HEK293 (cell line): ENCODE data around the gene ALDH3A1.

Experiments
- CTCF ChIA-PET: fragments of 350-600 bp; formaldehyde crosslinking; extraction: SDS; loops from one replicate; lab custom pipeline; 2021; ENCODE audit warnings: antibody characterized with exemption; lab: Yijun Ruan, JAX
- POLR2A ChIA-PET: fragments of 300-600 bp; formaldehyde crosslinking; extraction: SDS; loops from one replicate; lab custom pipeline; 2020; ENCODE audit warnings: antibody characterized with exemption, inconsistent platforms; lab: Yijun Ruan, JAX
- H3K27ac ChIP-seq: fragments of 200-500 bp; sonication (Bioruptor generic); 2 replicates; pipeline ENCODE4 v1.5.1; 2014; ENCODE audit warnings: low read depth, low read length, control low read depth, inconsistent platforms; ENCODE audit errors: extremely low read depth
- H3K36me3 ChIP-seq, 2 experiments: fragments of 200-500 bp in 1 of 2; sonication (Bioruptor generic) in 1 of 2; 1 replicate in 1 of 2; 2 replicates in 1 of 2; pipeline ENCODE4 v1.5.1; 2014 to 2017; ENCODE audit warnings: inconsistent platforms in 2 of 2, low read length in 2 of 2; ENCODE audit not compliant: control insufficient read depth in 2 of 2, insufficient read depth in 1 of 2
- H3K4me1 ChIP-seq: fragments of 200-500 bp; sonication (Bioruptor generic); 2 replicates; pipeline ENCODE4 v1.5.1; 2014; ENCODE audit warnings: mild to moderate bottlenecking, low read length, inconsistent platforms; ENCODE audit not compliant: control insufficient read depth, insufficient read depth
- H3K4me3 ChIP-seq: 2 replicates; pipeline ENCODE4 v1.5.1; 2011; ENCODE audit warnings: low read depth, mild to moderate bottlenecking, control low read depth, low read length, moderate library complexity
- H3K9me3 ChIP-seq: fragments of 200-500 bp; sonication (Bioruptor generic); 2 replicates; pipeline ENCODE4 v1.5.1; 2014; ENCODE audit warnings: low read depth, low read length, inconsistent platforms; ENCODE audit not compliant: control insufficient read depth, insufficient read depth
- RBAK ChIP-seq: fragments of 450-650 bp; formaldehyde crosslinking; IDR thresholded peaks from 2 replicates; pipeline ENCODE4 v1.5.1; 2016; ENCODE audit warnings: missing biosample characterization, missing genetic modification characterization
- SCRT2 ChIP-seq: fragments of 450-650 bp; formaldehyde crosslinking; IDR thresholded peaks from 2 replicates; pipeline ENCODE4 v1.5.1; 2016; ENCODE audit warnings: missing biosample characterization, missing genetic modification characterization
- ZIC2 ChIP-seq: fragments of 450-650 bp; formaldehyde crosslinking; IDR thresholded peaks from 2 replicates; pipeline ENCODE4 v1.5.1; 2016; ENCODE audit warnings: missing biosample characterization, missing genetic modification characterization
- ZNF341 ChIP-seq: fragments of 450-650 bp; formaldehyde crosslinking; IDR thresholded peaks from 2 replicates; pipeline ENCODE4; 2016; ENCODE audit warnings: low read depth, missing biosample characterization, missing genetic modification characterization
- ZNF404 ChIP-seq: fragments of 450-650 bp; formaldehyde crosslinking; IDR thresholded peaks from 2 replicates; pipeline ENCODE4 v1.5.1; 2017; ENCODE audit warnings: missing biosample characterization, missing genetic modification characterization
- ZNF48 ChIP-seq: fragments of 450-650 bp; formaldehyde crosslinking; IDR thresholded peaks from 2 replicates; pipeline ENCODE4 v1.5.1; 2016; ENCODE audit warnings: missing biosample characterization, missing genetic modification characterization
- ZNF555 ChIP-seq: fragments of 450-650 bp; formaldehyde crosslinking; conservative IDR thresholded peaks from 2 replicates; pipeline ENCODE4 v1.5.1; 2017; ENCODE audit warnings: missing biosample characterization, mild to moderate bottlenecking, missing genetic modification characterization, inconsistent platforms
- ZNF600 ChIP-seq: fragments of 450-650 bp; formaldehyde crosslinking; IDR thresholded peaks from 2 replicates; pipeline ENCODE4 v1.5.1; 2016; ENCODE audit warnings: missing biosample characterization, missing genetic modification characterization
- ZSCAN16 ChIP-seq: fragments of 450-650 bp; formaldehyde crosslinking; IDR thresholded peaks from 2 replicates; pipeline ENCODE4 v1.5.1; 2016; ENCODE audit warnings: missing biosample characterization, missing genetic modification characterization
- TF ChIP-seq, protein P1 (sequence below): fragments of 450-650 bp; formaldehyde crosslinking; IDR thresholded peaks from 2 replicates; pipeline ENCODE4 v1.5.0; 2017; ENCODE audit warnings: missing biosample characterization, missing genetic modification characterization, borderline replicate concordance
- TF ChIP-seq, protein P2 (sequence below): fragments of 450-650 bp; formaldehyde crosslinking; IDR thresholded peaks from 2 replicates; pipeline ENCODE4 v1.5.1; 2016; ENCODE audit warnings: missing biosample characterization, missing genetic modification characterization, low read depth
- TF ChIP-seq, protein P3 (sequence below): fragments of 450-650 bp; formaldehyde crosslinking; IDR thresholded peaks from 2 replicates; pipeline ENCODE4 v1.5.1; 2016; ENCODE audit warnings: missing biosample characterization, missing genetic modification characterization
- TF ChIP-seq, protein P4 (sequence below): fragments of 450-650 bp; formaldehyde crosslinking; IDR thresholded peaks from 2 replicates; pipeline ENCODE4 v1.5.1; 2016; ENCODE audit warnings: missing biosample characterization, missing genetic modification characterization
- TF ChIP-seq, protein P5 (sequence below): fragments of 450-650 bp; formaldehyde crosslinking; IDR thresholded peaks from 2 replicates; pipeline ENCODE4 v1.5.1; 2016; ENCODE audit warnings: missing biosample characterization, missing genetic modification characterization

ALDH3A1 gene

DNA sequence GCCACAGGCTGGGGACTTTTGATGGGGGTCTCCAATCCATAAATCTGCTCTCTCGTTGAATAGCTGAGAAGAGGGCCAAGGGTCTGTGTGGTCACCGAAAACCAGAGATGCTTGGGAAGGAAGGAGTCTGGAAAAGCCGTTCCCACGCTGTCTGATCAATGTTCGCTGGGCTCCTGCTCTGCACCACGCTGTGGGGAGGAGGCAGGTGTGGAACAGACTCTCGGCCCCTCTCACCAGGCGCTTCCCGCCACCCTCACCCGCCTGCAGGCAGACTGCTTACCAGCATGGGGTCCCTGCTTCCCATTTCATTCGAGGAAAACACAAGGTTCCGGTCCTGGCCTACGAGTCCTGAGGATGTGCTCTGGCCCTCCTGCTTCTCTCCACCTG is 702 bp upstream of the ALDH3A1 start (continued):
- TF ChIP-seq ZNF48 (tag by site-specific recombination): no peak
- TF ChIP-seq, protein P1, sequence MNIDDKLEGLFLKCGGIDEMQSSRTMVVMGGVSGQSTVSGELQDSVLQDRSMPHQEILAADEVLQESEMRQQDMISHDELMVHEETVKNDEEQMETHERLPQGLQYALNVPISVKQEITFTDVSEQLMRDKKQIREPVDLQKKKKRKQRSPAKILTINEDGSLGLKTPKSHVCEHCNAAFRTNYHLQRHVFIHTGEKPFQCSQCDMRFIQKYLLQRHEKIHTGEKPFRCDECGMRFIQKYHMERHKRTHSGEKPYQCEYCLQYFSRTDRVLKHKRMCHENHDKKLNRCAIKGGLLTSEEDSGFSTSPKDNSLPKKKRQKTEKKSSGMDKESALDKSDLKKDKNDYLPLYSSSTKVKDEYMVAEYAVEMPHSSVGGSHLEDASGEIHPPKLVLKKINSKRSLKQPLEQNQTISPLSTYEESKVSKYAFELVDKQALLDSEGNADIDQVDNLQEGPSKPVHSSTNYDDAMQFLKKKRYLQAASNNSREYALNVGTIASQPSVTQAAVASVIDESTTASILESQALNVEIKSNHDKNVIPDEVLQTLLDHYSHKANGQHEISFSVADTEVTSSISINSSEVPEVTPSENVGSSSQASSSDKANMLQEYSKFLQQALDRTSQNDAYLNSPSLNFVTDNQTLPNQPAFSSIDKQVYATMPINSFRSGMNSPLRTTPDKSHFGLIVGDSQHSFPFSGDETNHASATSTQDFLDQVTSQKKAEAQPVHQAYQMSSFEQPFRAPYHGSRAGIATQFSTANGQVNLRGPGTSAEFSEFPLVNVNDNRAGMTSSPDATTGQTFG (tag by site-specific recombination): no peak
- no peak for TF ChIP-seq ZNF404
- TF ChIP-seq, protein P2, sequence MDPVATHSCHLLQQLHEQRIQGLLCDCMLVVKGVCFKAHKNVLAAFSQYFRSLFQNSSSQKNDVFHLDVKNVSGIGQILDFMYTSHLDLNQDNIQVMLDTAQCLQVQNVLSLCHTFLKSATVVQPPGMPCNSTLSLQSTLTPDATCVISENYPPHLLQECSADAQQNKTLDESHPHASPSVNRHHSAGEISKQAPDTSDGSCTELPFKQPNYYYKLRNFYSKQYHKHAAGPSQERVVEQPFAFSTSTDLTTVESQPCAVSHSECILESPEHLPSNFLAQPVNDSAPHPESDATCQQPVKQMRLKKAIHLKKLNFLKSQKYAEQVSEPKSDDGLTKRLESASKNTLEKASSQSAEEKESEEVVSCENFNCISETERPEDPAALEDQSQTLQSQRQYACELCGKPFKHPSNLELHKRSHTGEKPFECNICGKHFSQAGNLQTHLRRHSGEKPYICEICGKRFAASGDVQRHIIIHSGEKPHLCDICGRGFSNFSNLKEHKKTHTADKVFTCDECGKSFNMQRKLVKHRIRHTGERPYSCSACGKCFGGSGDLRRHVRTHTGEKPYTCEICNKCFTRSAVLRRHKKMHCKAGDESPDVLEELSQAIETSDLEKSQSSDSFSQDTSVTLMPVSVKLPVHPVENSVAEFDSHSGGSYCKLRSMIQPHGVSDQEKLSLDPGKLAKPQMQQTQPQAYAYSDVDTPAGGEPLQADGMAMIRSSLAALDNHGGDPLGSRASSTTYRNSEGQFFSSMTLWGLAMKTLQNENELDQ (tag by site-specific recombination): no peak
- TF ChIP-seq RBAK (tag by site-specific recombination): no peak
- no peak for TF ChIP-seq SCRT2 (tag by site-specific recombination)
- TF ChIP-seq ZIC2 (tag by site-specific recombination): no peak
- TF ChIP-seq ZSCAN16 (tag by site-specific recombination): no peak
- TF ChIP-seq ZNF600 (tag by site-specific recombination): no peak
- TF ChIP-seq, protein P3, sequence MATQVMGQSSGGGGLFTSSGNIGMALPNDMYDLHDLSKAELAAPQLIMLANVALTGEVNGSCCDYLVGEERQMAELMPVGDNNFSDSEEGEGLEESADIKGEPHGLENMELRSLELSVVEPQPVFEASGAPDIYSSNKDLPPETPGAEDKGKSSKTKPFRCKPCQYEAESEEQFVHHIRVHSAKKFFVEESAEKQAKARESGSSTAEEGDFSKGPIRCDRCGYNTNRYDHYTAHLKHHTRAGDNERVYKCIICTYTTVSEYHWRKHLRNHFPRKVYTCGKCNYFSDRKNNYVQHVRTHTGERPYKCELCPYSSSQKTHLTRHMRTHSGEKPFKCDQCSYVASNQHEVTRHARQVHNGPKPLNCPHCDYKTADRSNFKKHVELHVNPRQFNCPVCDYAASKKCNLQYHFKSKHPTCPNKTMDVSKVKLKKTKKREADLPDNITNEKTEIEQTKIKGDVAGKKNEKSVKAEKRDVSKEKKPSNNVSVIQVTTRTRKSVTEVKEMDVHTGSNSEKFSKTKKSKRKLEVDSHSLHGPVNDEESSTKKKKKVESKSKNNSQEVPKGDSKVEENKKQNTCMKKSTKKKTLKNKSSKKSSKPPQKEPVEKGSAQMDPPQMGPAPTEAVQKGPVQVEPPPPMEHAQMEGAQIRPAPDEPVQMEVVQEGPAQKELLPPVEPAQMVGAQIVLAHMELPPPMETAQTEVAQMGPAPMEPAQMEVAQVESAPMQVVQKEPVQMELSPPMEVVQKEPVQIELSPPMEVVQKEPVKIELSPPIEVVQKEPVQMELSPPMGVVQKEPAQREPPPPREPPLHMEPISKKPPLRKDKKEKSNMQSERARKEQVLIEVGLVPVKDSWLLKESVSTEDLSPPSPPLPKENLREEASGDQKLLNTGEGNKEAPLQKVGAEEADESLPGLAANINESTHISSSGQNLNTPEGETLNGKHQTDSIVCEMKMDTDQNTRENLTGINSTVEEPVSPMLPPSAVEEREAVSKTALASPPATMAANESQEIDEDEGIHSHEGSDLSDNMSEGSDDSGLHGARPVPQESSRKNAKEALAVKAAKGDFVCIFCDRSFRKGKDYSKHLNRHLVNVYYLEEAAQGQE: no peak

DNA sequence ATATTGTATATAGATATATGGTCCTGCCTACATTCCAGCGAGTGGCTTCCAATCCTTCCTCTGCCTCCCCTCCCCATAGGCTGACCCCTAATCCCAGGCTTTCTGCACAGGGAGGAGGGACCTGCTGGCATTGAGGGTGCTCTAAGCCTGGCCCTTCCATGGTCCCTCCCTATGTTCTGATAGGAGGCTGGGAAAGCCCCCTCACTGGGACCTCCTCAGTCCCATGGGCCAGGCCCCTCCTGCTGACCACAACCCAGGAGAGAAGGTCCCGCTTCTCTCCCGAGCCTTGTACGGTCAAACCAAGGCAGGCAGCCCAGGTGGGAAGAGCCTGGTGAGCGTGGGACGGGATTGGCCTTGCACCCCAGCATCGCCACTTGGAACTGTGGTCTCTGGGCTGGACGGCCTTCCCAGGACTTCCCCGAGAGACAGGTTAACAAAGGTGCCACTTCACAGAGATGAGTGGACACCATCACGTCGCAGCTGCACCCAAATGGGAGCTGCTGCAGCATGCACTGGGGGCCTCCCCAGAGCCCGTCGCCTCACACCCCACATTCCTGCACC is 859 bp downstream of the ALDH3A1 start:
- H3K4me1 ChIP-seq: peaks cover 3% of the 10 kb centered on the region; the same call in 1 of the 2 replicates
- POLR2A ChIA-PET: no interaction called here
- H3K36me3 ChIP-seq: no peaks in the 10 kb centered on the region
- no peak overlapping the region for H3K27ac ChIP-seq
- TF ChIP-seq, protein P4, sequence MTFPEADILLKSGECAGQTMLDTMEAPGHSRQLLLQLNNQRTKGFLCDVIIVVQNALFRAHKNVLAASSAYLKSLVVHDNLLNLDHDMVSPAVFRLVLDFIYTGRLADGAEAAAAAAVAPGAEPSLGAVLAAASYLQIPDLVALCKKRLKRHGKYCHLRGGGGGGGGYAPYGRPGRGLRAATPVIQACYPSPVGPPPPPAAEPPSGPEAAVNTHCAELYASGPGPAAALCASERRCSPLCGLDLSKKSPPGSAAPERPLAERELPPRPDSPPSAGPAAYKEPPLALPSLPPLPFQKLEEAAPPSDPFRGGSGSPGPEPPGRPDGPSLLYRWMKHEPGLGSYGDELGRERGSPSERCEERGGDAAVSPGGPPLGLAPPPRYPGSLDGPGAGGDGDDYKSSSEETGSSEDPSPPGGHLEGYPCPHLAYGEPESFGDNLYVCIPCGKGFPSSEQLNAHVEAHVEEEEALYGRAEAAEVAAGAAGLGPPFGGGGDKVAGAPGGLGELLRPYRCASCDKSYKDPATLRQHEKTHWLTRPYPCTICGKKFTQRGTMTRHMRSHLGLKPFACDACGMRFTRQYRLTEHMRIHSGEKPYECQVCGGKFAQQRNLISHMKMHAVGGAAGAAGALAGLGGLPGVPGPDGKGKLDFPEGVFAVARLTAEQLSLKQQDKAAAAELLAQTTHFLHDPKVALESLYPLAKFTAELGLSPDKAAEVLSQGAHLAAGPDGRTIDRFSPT (tag by site-specific recombination): no peak
- TF ChIP-seq ZNF341 (tag by site-specific recombination) (peak; percentile 59), ZNF555 (tag by site-specific recombination) (no peak)
- TF ChIP-seq, protein P5, sequence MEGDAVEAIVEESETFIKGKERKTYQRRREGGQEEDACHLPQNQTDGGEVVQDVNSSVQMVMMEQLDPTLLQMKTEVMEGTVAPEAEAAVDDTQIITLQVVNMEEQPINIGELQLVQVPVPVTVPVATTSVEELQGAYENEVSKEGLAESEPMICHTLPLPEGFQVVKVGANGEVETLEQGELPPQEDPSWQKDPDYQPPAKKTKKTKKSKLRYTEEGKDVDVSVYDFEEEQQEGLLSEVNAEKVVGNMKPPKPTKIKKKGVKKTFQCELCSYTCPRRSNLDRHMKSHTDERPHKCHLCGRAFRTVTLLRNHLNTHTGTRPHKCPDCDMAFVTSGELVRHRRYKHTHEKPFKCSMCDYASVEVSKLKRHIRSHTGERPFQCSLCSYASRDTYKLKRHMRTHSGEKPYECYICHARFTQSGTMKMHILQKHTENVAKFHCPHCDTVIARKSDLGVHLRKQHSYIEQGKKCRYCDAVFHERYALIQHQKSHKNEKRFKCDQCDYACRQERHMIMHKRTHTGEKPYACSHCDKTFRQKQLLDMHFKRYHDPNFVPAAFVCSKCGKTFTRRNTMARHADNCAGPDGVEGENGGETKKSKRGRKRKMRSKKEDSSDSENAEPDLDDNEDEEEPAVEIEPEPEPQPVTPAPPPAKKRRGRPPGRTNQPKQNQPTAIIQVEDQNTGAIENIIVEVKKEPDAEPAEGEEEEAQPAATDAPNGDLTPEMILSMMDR (tag by site-specific recombination): no peak
- TF ChIP-seq, all 188 proteins: peak for 1
- no peak overlapping the region for H3K4me3 ChIP-seq
- no peaks in the 10 kb centered on the region for H3K9me3 ChIP-seq
- CTCF ChIA-PET: interaction anchor here (0.6 to 7.3 kb wide), 5 partner anchors 14 to 384 kb away, joined by 3 to 80 read pairs (median 5); partner anchors contain the start of gene B9D1
